Retinal pigment epithelial cell (primary cell): ENCODE results near the gene CLDN10.
A peak's percentile ranks its signal among the peaks of the same experiment; 100 is the strongest.

ENCODE experiments used
- DNase-seq: peaks from one replicate; pipeline ENCODE4 v3.0.0-alpha.2; 2010; ENCODE audit warnings: low read depth
- H3K4me3 ChIP-seq: 2 replicates; pipeline ENCODE4 v1.5.1; 2011; ENCODE audit warnings: mild to moderate bottlenecking, low read length, control low read depth, moderate library complexity
- CTCF ChIP-seq: conservative IDR thresholded peaks from 2 replicates; pipeline ENCODE4 v1.5.1; 2011; ENCODE audit warnings: low read depth, low read length, control low read depth, inconsistent platforms

The CLDN10 gene

DNA sequence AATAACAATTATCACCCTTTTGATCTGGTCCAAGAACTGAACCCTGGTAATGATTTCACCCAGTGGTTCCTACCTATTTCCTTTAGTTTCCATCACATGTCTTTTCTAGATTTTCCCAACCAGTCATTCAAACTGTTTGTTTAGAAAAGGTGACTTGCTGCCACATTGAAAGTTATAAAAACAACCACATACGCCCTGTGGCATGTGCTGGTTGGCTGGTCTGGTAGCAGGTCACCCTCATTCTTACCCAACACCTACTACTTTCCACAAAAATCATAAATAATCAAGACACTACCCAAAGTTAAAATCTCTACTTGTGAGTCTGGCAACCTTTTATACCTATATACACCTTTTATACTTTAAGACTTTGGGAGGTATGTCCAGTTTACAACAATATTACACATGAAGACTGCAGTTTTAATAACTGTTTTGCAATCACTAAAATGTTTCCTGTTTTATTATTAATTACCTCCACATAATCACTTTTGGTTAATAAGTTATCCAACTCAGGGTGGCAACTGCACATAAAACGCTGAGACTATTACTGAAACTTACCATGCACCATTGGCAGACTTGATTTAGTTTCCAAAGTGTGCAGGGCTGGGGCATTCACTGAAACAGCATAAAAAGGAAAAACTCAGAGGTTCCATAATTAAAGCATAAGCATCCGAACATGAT is 53.1 kb downstream of the CLDN10 start:
- H3K4me3 ChIP-seq, result no peak overlapping the region
- no peak for TF ChIP-seq CTCF

DNA sequence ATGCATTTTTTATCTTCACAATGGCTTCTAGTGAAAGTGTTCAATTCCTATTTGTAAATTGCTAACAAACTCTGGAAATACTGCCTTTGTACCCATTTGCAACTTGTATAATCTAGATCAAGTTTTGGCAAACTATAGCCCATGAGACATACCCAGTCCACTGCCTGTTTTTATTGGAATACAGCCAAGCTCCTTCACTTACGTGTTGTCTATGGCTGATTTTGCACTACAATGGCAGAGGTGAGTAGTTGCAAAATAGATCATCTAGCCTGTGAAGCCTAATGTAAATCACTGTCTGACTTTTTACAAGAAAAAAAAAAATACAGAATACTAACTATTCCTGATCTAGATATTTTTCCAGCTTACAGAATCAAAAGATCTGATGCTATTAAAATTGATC is 54.8 kb downstream of the CLDN10 start:
- no peak for TF ChIP-seq CTCF
- peak; percentile 14 for DNase-seq
- H3K4me3 ChIP-seq, result no peak overlapping the region

More for the DNA sequence above, 53.1 kb downstream of the CLDN10 start:
- DNase-seq, result no peak

- no peak overlapping the region for H3K4me3 ChIP-seq
- no peak for TF ChIP-seq CTCF
- DNase-seq, result no peak
Measured at GRCh38 chr13:95608640-95609323, 56.3 kb downstream of the CLDN10 start.

GRCh38 chr13:95614641-95615245 is 62.2 kb downstream of the CLDN10 start:
- no peak overlapping the region for H3K4me3 ChIP-seq
- peak; percentile 5 for DNase-seq
- no peak for TF ChIP-seq CTCF

DNA sequence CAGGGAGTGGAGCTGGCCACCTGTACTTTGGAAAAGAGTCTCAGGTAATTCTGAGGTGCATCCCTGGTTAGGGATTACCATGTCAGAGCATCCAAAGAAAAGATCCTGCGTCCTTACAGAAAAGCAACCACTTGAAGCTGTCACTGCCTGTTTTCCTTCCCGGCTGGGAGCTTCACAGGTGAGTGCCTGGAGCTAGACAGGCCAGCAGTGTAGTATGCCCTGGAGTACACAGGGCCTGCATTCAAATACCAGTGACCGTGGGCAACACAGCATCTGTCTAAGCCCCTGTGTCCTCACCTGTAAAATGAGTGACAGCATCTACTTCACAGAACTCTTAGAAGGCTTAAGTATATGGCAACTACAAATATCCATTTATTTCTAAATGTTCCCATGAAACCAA is 63.0 kb downstream of the CLDN10 start:
- DNase-seq, result no peak
- H3K4me3 ChIP-seq, result no peak overlapping the region
- TF ChIP-seq CTCF, result no peak

DNA sequence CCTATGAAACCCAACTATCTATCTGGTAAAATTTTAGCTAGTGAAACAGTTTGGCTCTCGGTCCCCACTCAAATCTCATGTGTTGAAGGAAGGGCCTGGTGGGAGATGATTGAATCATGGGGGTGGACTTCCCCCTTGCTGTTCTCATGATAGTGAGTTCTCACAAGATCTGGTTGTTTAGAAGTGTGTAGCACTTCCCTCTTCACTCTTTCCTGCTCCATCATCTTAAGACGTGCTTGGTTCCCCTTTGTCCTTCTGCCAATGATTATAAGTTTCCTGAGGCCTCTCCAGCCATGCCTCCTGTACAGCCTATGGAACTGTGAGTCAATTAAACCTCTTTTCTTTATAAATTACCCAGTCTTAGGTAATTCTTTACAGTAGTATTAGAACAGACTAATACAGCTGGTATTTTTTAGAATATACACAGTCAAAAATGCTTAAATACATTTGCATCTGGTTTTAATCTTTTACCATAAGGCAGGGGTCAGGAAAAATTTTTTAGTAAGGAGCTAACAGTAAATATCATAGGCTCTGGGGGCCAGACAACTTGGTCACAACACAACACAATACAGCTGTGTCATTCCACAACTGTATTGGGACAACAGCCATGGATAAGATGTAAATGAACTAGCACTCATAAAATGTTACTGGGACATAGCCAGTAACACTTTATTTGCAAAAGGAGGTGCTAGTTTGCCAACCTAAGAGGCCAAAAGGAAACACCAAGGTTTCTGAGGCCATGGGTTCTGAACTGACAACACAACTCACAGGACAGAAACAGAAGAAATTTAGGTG is 67.7 kb downstream of the CLDN10 start:
- no peak for DNase-seq
- no peak overlapping the region for H3K4me3 ChIP-seq
- TF ChIP-seq CTCF, result no peak
